ENCODE data around the gene PRKAG2. TPM values are rescaled to one million over a fixed set of nuclear protein-coding genes. Genes with fewer than 3 reads are reported as not detected.
"Not testable (repeated sequence)": the region's sequence is repeated elsewhere in the genome, so short reads cannot be mapped to it uniquely, and the experiment has no call there.

Gene PRKAG2
- total and polyA plus RNA-seq, 8 donors, result 7.4 to 16.7 (median 9.2) TPM

DNA sequence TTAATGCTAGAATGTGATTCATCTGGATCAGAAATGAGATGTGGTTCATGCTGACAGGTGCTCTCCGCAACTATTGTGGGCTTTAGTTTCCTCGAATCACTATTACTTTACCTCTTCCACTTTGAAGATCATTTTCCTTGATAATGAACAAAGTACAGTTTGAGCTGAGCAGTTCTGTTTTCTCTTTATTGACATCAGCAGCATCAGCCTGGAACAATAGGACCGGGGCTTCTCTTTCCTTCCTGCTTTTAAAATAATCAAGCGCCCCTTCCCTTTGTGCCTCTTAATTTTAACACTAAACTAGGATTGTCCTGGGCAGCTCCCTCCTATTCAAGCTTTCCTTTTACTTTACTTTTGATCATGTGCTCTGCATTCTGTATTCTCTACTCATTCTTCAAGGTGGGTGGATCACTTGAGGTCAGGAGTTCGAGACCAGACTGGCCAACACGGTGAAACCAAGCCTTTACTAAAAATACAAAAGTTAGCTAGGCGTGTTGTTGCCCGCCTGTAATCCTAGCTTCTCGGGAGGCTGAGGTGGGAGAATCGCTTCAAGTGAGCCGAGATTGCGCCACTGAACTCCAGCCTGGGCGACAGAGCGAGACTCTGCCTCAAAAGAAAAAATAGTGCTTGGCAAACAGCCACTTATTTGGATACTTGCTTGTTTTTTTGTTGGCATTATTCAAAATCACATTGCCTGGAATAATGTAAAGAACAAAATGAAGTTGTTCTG lies 290.2 kb downstream of the PRKAG2 start:
- intact Hi-C loops (cut with DNase I), result no loop called here
- DNase-seq (no peak), ATAC-seq (no peak), FAIRE-seq (no peak)
- H3K27me3 ChIP-seq, result no peaks in the 10 kb centered on the region
- WGBS, 2 donors, result 89 to 91% methylated on average over 14 of the region's 14 CpGs
- TF ChIP-seq, protein P1, sequence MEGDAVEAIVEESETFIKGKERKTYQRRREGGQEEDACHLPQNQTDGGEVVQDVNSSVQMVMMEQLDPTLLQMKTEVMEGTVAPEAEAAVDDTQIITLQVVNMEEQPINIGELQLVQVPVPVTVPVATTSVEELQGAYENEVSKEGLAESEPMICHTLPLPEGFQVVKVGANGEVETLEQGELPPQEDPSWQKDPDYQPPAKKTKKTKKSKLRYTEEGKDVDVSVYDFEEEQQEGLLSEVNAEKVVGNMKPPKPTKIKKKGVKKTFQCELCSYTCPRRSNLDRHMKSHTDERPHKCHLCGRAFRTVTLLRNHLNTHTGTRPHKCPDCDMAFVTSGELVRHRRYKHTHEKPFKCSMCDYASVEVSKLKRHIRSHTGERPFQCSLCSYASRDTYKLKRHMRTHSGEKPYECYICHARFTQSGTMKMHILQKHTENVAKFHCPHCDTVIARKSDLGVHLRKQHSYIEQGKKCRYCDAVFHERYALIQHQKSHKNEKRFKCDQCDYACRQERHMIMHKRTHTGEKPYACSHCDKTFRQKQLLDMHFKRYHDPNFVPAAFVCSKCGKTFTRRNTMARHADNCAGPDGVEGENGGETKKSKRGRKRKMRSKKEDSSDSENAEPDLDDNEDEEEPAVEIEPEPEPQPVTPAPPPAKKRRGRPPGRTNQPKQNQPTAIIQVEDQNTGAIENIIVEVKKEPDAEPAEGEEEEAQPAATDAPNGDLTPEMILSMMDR (IDR thresholded peaks at IDR 0.05), result no peak
- no peak overlapping the region for H3K4me3 ChIP-seq
- no peaks in the 10 kb centered on the region for H3K9me3 ChIP-seq
- H3K36me3 ChIP-seq, result no peaks in the 10 kb centered on the region
- no peak overlapping the region for H3K27ac ChIP-seq
- H3K4me1 ChIP-seq, result no peaks in the 10 kb centered on the region

DNA sequence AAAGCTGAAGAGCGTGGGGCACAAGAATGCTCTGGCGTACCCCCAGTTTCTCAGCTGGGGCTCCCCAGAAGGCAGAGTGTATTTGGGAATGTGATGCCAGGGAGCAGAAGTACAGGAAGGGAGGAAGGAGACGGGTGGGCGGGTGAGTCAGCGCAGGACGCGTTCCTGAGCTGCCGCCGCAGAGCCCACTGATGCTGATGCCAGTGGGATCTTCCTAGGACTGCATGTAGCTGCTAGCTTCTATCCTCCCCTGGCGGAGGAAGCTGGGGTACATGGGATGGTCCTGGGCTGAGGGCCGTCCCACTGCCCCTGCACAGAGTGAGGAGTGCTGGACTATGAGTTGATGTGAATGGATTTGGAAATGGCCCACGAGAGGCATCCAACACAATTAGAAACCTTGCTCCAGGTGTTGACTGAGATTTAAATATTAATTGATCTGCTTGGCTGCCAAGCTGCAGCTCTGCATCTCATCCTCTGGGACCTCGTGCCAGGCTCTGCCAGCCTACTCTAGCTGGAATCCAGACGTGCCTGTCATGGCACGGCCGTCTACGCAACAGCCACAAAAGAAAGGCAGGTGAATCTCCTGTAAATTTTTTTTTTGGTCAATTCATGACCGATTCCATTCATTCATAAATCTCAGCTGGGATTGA lies 291.0 kb downstream of the PRKAG2 start:
- ATAC-seq (no peak), DNase-seq (no peak), FAIRE-seq (no peak)
- H3K27ac ChIP-seq, result no peak overlapping the region
- H3K4me3 ChIP-seq, result no peak overlapping the region
- H3K4me1 ChIP-seq, result no peaks in the 10 kb centered on the region
- 85 to 89% methylated on average over 18 of the region's 18 CpGs for WGBS, 2 donors
- intact Hi-C loops (cut with DNase I), result no loop called here
- no peaks in the 10 kb centered on the region for H3K36me3 ChIP-seq
- no peaks in the 10 kb centered on the region for H3K9me3 ChIP-seq
- TF ChIP-seq, protein P1 (IDR thresholded peaks at IDR 0.05), result no peak
- H3K27me3 ChIP-seq, result no peaks in the 10 kb centered on the region

- DNase-seq (no peak), FAIRE-seq (no peak), ATAC-seq (no peak)
- H3K4me3 ChIP-seq, result no peak overlapping the region
- WGBS, 2 donors, result 90 to 92% methylated on average over 8 of the region's 8 CpGs
- no peaks in the 10 kb centered on the region for H3K4me1 ChIP-seq
- H3K27me3 ChIP-seq, result no peaks in the 10 kb centered on the region
- no peak overlapping the region for H3K27ac ChIP-seq
- H3K9me3 ChIP-seq, result no peaks in the 10 kb centered on the region
- H3K36me3 ChIP-seq, result no peaks in the 10 kb centered on the region
- intact Hi-C loops (cut with DNase I), result no loop called here
- TF ChIP-seq, protein P1 (IDR thresholded peaks at IDR 0.05), result no peak
Measured at GRCh38 chr7:151581741-151582140, 295.2 kb downstream of the PRKAG2 start.

DNA sequence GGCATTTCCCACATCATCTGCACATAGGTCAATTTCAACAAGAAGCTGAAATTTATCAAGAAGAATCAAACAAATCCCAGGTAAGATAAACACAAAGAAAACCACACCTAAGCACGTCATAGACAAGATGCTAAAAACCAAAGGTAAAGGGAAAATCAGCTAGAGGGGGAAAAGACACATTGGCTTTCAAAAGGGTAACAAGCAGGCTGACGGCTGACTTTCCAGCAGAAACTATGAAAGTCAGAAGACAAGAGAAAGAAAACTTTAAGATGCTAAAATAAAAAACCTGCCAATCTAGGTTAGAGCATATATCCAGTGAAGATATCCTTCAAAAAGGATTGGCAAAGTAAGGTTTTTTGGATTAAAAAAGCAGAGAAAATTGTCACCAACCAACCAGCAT lies 297.3 kb downstream of the PRKAG2 start:
- intact Hi-C loops (cut with DNase I), result no loop called here
- 94 to 96% methylated on average over 2 of the region's 2 CpGs for WGBS, 2 donors
- TF ChIP-seq, protein P1 (IDR thresholded peaks at IDR 0.05), result no peak
- Histone ChIP-seq H3K36me3 (no peaks in the 10 kb centered on the region), H3K27ac (no peak overlapping the region), H3K27me3 (no peaks in the 10 kb centered on the region), H3K4me3 (no peak overlapping the region), H3K9me3 (no peaks in the 10 kb centered on the region), H3K4me1 (no peaks in the 10 kb centered on the region)
- no peak for FAIRE-seq
- no peak for DNase-seq
- ATAC-seq, result no peak

- no peaks in the 10 kb centered on the region for H3K4me1 ChIP-seq
- 95% methylated on average over 7 of the region's 7 CpGs for WGBS, 2 donors
- no peaks in the 10 kb centered on the region for H3K36me3 ChIP-seq
- intact Hi-C loops (cut with DNase I), result no loop called here
- TF ChIP-seq, protein P1 (IDR thresholded peaks at IDR 0.05), result no peak
- ATAC-seq (no peak), DNase-seq (no peak), FAIRE-seq (no peak)
- H3K27ac ChIP-seq, result no peak overlapping the region
- no peaks in the 10 kb centered on the region for H3K27me3 ChIP-seq
- no peaks in the 10 kb centered on the region for H3K9me3 ChIP-seq
- no peak overlapping the region for H3K4me3 ChIP-seq
Measured at GRCh38 chr7:151575410-151575809, 301.5 kb downstream of the PRKAG2 start.

DNA sequence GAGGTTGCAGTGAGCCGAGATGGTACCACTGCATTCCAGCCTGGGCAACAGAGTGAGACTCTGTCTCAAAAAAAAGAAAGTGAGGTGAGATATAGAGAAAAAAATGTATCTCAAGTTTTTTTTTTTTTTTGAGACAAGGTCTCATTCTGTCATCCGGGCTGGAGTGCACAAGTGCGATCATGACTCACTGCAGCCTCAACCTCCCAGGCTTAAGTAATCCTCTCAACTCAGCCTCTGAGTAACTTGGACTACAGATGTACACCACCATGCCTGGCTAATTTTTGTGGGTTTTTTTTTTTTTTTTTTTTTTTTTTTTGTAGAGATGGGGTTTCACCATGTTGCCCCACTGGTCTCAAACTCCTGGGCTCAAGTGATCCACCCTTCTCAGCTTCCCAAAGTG lies 303.9 kb downstream of the PRKAG2 start:
- DNase-seq; FAIRE-seq; H3K27ac ChIP-seq; intact Hi-C loops (cut with DNase I); H3K4me1 ChIP-seq; H3K9me3 ChIP-seq; H3K27me3 ChIP-seq; H3K4me3 ChIP-seq; ATAC-seq; H3K36me3 ChIP-seq: not testable (repeated sequence)
- WGBS, 2 donors, result 92 to 97% methylated on average over 3 of the region's 3 CpGs
